HUES6 (cell line): ENCODE results near the gene ZNF385A.
A peak's percentile ranks its signal among the peaks of the same experiment; 100 is the strongest.

ENCODE experiments used
- H3K27ac ChIP-seq: 2 replicates; pipeline ENCODE4 v1.7.0; 2013; ENCODE audit warnings: low read depth, mild to moderate bottlenecking, low read length, inconsistent platforms
- H3K27me3 ChIP-seq: 2 replicates; pipeline ENCODE4 v1.6.1; 2013; ENCODE audit warnings: low read length; ENCODE audit not compliant: control insufficient read depth, insufficient read depth
- H3K36me3 ChIP-seq: 2 replicates; pipeline ENCODE4 v1.6.1; 2013; ENCODE audit warnings: low read length; ENCODE audit not compliant: control insufficient read depth, insufficient read depth
- H3K4me1 ChIP-seq: 2 replicates; pipeline ENCODE4 v1.6.1; 2013; ENCODE audit warnings: low read length; ENCODE audit not compliant: control insufficient read depth, insufficient read depth
- H3K4me3 ChIP-seq: 2 replicates; pipeline ENCODE4 v1.5.1; 2013; ENCODE audit warnings: low read depth, low read length
- H3K9ac ChIP-seq: one replicate; pipeline ENCODE4 v1.6.1; 2013; ENCODE audit warnings: mild to moderate bottlenecking, low read length
- H3K9me3 ChIP-seq: 2 replicates; pipeline ENCODE4 v1.6.1; 2013; ENCODE audit warnings: low read depth, low read length; ENCODE audit not compliant: control insufficient read depth, insufficient read depth

Gene ZNF385A

GRCh38 chr12:54423816-54424150 is 39.2 kb upstream of the ZNF385A start:
- H3K4me3 ChIP-seq: no peak overlapping the region
- no peaks in the 10 kb centered on the region for H3K36me3 ChIP-seq
- peaks cover 33% of the 10 kb centered on the region for H3K27me3 ChIP-seq
- no peak overlapping the region for H3K9ac ChIP-seq
- peaks cover 58% of the 10 kb centered on the region for H3K4me1 ChIP-seq
- no peaks in the 10 kb centered on the region for H3K9me3 ChIP-seq
- no peak overlapping the region for H3K27ac ChIP-seq

DNA sequence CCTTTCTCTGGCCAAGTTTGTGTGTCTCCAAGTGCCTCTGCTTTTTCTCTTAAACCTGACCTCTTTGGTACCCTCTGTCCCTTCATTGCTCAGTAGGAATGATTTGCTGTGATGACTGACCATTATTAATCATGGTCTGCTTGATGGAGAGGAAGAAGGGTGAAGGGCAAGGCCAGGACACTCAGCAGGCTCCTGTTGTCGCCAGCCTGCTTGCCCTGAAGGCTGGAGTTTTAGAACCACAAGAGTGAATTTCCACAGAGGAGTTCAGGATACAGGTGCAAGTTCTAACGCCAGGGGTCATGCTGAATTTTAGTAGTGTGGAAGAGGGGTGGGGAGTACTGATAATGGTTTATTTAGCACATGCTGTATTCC is 37.3 kb upstream of the ZNF385A start:
- Histone ChIP-seq H3K4me1 (peaks cover 52% of the 10 kb centered on the region), H3K4me3 (no peak overlapping the region), H3K27ac (no peak overlapping the region)

DNA sequence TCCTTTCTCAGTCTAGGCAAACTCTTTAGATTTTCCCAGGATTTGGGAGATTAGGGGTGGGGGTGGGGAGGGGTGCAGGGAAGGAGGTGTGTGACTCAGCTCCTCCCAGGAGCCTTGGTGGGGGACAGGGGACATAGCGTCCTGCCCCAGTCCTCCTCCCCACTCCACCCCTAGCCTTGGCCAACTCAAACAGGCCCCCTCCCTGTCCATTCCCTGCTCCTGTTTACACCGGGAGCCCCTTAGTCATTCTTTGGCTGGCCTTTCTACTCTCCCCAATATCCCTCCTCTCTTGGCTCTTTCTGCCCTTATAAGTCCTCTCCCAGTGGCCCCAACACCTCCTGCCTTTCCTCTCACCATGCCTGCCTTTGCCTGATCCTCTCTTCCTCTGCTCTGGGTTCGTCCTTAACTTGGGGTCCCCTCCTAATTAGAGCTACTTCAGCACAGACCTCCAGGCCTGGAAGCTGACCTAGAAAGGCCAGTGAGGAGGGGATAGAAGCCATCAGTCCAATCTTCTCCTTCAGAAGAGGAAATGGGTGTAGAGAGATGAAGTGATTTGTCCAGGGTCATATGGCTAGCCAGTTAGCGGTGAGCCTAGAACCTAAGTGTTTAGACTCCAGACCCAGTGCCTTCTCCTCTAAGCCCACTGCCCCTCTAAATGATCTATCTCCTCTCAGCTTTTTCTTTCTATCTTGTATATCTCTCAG is 36.8 kb upstream of the ZNF385A start:
- no peak overlapping the region for H3K9ac ChIP-seq
- no peak overlapping the region for H3K27ac ChIP-seq
- no peaks in the 10 kb centered on the region for H3K36me3 ChIP-seq
- peaks cover 34% of the 10 kb centered on the region for H3K27me3 ChIP-seq
- peak overlapping the region; percentile 2; the same call in 1 of the 2 replicates for H3K4me3 ChIP-seq
- H3K4me1 ChIP-seq: peaks cover 52% of the 10 kb centered on the region
- H3K9me3 ChIP-seq: no peaks in the 10 kb centered on the region

More for the DNA sequence above, 37.3 kb upstream of the ZNF385A start:
- H3K27me3 ChIP-seq: peaks cover 38% of the 10 kb centered on the region
- no peaks in the 10 kb centered on the region for H3K9me3 ChIP-seq
- no peak overlapping the region for H3K9ac ChIP-seq
- H3K36me3 ChIP-seq: no peaks in the 10 kb centered on the region

DNA sequence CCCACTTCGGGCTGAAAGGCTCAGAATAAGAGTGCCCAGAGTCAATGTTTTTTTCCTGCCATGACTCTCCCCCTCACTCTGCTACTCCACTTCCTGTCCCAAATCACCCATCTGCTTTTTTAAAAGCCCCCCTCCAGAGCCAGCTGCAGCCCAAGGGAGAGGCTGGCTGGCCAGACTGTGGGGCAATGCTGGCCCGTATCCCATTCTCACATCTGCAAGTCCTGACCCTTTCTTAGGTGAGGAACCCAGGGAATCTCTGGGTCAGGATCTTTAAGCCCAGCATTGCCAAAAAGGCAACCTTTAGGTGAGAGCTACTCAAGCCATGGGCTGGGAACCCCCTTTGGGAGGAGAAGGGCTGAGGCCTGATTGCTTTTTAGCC is 36.2 kb upstream of the ZNF385A start:
- Histone ChIP-seq H3K27me3 (peaks cover 29% of the 10 kb centered on the region), H3K36me3 (no peaks in the 10 kb centered on the region), H3K27ac (no peak overlapping the region), H3K4me3 (peak overlapping the region; percentile 2; the same call in 1 of the 2 replicates), H3K4me1 (peaks cover 46% of the 10 kb centered on the region), H3K9me3 (no peaks in the 10 kb centered on the region), H3K9ac (peak overlapping the region; percentile 25)

GRCh38 chr12:54419088-54419887 is 34.8 kb upstream of the ZNF385A start, which contains the start of gene ITGA5:
ITGA5 (minus strand) TSS chr12:54419266; CDS start chr12:54419198, 68 bp downstream.
- H3K27me3 ChIP-seq: peaks cover 21% of the 10 kb centered on the region
- peak within 1 kb of the TSS; percentile 89; the same call in 1 of the 2 replicates for H3K27ac ChIP-seq
- peak within 1 kb of the TSS; percentile 90 for H3K4me3 ChIP-seq
- peak within 1 kb of the TSS; percentile 82 for H3K9ac ChIP-seq
- H3K9me3 ChIP-seq: no peaks in the 10 kb centered on the region
- H3K4me1 ChIP-seq: peaks cover 49% of the 10 kb centered on the region
- no peaks in the 10 kb centered on the region for H3K36me3 ChIP-seq

DNA sequence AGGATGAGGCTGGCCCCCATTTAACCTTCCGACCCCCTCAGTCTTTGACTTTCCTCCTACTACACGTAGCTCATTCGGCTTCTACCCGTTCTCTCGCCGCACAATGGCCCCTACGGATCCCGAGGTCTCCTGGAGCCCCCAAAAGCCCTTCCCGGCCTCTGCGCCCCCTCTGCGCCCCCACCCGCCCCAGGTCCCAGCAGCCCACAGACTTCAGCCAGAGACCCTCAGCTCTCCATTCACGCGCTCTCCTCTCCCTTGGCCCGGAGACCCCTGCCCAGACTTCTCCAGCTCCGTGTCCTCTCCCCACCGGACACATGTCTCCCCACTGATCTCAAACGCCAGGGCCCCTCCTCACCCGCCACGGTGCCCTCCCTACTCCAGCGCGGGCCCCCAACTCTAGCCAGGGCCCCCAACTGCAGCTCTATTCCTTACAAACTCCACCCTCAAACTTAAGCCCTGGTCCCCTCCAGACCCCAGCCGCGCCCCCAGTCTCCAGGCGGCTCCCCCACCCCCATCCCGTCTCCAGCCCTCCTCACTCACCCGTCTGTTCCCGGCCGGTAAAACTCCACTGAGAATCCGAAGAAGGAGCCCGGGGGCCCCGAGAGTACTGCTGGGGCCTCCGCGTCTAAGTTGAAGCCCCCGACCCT is 34.0 kb upstream of the ZNF385A start:
- no peaks in the 10 kb centered on the region for H3K36me3 ChIP-seq
- H3K4me1 ChIP-seq: peaks cover 56% of the 10 kb centered on the region
- H3K27me3 ChIP-seq: peaks cover 17% of the 10 kb centered on the region
- peak overlapping the region; percentile 90 for H3K4me3 ChIP-seq
- H3K9me3 ChIP-seq: no peaks in the 10 kb centered on the region
- H3K9ac ChIP-seq: peak overlapping the region; percentile 82
- H3K27ac ChIP-seq: peak overlapping the region; percentile 89; the same call in 1 of the 2 replicates

GRCh38 chr12:54417712-54418440 is 33.3 kb upstream of the ZNF385A start:
- peak overlapping the region; percentile 82 for H3K9ac ChIP-seq
- peaks cover 60% of the 10 kb centered on the region for H3K4me1 ChIP-seq
- peak overlapping the region; percentile 89; the same call in 1 of the 2 replicates for H3K27ac ChIP-seq
- peaks cover 17% of the 10 kb centered on the region for H3K27me3 ChIP-seq
- no peaks in the 10 kb centered on the region for H3K36me3 ChIP-seq
- H3K4me3 ChIP-seq: peak overlapping the region; percentile 90
- H3K9me3 ChIP-seq: no peaks in the 10 kb centered on the region

DNA sequence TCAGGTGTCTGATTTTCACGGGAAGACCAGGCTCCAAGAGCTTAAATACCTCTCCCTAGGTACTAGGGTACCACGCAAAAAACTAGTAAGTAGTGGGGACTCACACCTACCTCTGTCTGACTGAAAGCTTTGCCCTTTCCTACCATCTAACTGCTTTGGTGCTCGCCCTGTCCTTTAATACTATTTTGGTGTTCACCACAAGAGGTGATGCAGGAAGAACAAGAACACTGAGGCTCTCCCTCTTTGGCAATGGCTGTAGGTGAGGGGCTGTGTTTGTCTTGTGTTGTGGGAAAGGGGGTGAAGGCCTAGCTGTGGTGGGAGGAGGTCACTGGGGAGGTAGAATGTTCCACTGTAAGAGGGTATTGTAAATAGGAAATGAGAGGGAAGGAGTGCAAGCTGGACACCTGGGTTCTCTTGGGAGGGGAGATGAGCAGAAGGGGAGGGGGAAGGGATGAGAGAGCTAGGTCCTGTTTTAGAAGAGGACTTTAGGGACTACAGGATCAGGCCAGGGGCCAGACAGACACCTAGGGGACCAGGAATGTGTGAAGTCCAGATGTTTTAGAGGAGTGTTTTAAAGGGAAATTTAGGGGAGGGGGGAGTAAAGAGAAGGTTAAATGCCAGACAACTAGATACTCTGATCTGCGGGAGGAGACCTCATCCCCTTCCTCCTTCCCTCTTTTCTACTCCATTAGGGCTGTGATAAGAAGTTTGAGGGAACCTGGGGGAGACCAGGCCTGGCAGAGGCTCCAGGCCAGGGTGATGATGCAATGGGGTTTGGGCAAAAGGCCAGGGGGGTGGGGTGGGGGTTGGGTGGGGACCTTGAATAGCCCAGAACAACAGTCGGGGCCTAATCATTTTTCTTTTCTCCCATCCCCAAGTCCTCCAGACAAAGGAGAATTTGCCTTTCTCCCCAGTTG is 32.4 kb upstream of the ZNF385A start:
- peak overlapping the region; percentile 38 for H3K9ac ChIP-seq
- peaks cover 66% of the 10 kb centered on the region for H3K4me1 ChIP-seq
- H3K4me3 ChIP-seq: peak overlapping the region; percentile 90
- peaks cover 17% of the 10 kb centered on the region for H3K27me3 ChIP-seq
- H3K27ac ChIP-seq: no peak overlapping the region
- H3K9me3 ChIP-seq: no peaks in the 10 kb centered on the region
- no peaks in the 10 kb centered on the region; the same call in 1 of the 2 replicates for H3K36me3 ChIP-seq

DNA sequence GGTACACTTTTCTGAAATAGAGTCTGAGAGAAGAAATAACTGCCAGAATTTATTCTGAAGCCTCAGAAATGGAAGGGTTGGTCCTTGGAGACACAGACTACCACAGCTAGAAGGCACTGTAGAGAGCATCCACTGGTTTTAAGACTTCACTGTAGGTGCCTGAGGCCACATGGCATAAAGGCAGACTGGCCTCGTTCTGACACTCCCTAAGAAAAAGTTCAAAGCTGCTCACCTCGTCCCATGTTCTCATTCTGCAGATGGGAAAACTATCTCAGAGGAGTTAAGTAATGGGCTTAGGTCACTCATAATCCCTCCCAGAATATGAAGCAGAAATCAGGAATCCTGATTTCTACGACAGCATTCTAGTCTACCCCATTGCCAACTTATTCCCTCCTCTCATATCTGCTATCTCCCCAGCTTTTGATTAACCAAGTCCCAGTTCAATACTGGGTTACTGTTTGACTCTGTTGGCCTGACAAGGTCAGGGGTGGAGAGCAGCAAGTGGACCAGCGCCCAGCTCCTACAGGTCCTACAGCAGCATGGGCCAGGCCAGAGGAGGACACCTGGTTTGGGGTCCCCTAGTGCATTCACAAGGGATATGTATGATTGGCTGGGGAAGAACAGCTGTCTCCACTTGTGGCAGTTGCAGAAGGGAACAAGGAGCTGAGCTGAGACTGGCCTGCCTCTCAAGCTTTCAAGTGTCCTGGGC is 30.8 kb upstream of the ZNF385A start:
- H3K9ac ChIP-seq: no peak overlapping the region
- H3K9me3 ChIP-seq: no peaks in the 10 kb centered on the region
- peaks cover 6% of the 10 kb centered on the region; the same call in 1 of the 2 replicates for H3K36me3 ChIP-seq
- peaks cover 13% of the 10 kb centered on the region; the same call in 1 of the 2 replicates for H3K27me3 ChIP-seq
- no peak overlapping the region for H3K27ac ChIP-seq
- peaks cover 56% of the 10 kb centered on the region for H3K4me1 ChIP-seq
- no peak overlapping the region; the same call in 1 of the 2 replicates for H3K4me3 ChIP-seq
